ENCODE results near the gene COL25A1.
A peak's percentile ranks its signal among the peaks of the same experiment; 100 is the strongest.

COL25A1 gene

DNA sequence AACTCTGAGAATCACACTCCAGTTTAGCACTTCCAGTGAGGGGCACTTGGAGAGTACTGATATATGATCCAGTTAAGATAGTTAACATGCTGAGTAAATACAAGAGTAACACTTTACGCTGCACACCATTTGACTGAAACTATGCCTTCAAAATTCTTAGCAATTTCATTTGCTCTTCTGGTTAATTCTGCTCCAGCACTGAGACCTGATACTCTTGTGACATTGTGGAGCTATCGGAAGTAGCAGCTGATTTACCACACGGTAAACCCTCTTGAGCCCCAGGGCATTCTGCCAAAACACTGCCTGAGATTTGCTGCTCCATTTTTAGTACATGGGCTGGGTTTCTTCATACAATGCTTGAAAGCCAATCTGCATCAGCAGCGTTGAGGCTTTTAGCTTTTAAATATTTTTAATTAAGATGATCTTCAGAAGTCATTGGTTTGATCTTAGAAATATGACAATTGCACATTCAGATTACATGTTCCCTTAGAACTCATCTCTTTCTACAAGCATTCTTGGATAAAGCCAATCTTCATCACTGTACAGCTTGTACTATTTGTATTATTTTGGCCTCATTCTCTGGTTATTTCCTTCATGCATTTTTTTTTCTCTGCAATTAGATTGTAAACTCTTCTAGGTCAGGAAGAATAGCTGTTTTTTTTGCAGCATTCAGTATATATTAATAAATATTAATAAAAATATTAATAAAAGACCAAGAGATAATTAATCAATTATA, 471.8 kb downstream of the COL25A1 start:
- POLR2A ChIA-PET = no interaction called here
- CTCF ChIA-PET = no interaction called here
- no peak for TF ChIP-seq FOXK2 (IDR thresholded peaks at IDR 0.05)
- no peak for TF ChIP-seq ARNT (IDR thresholded peaks at IDR 0.05)
- TF ChIP-seq L3MBTL2 (conservative IDR thresholded peaks at IDR 0.05) = no peak
- TF ChIP-seq BHLHE40 (IDR thresholded peaks at IDR 0.05; ENCODE audit: borderline replicate concordance) = no peak
- no peak for TF ChIP-seq ZNF384 (IDR thresholded peaks at IDR 0.05)
- TF ChIP-seq ELF4 (IDR thresholded peaks at IDR 0.05) = no peak
- TF ChIP-seq FOXA1 (IDR thresholded peaks at IDR 0.05) = no peak
- TF ChIP-seq PKNOX1 (IDR thresholded peaks at IDR 0.05) = no peak
- DNase-seq (ENCODE audit: extremely low spot score) = peak; percentile 31

- POLR2A ChIA-PET = no interaction called here
- CTCF ChIA-PET = no interaction called here
- TF ChIP-seq LEF1 (IDR thresholded peaks at IDR 0.05; ENCODE audit: borderline replicate concordance) = no peak
- TF ChIP-seq PKNOX1 (IDR thresholded peaks at IDR 0.05) = peak; percentile 70
- no peak for DNase-seq (ENCODE audit: extremely low spot score)
Observed at GRCh38 chr4:108829966-108830492, 472.4 kb downstream of the COL25A1 start.

- POLR2A ChIA-PET = no interaction called here
Observed at GRCh38 chr4:108828620-108829019, 473.8 kb downstream of the COL25A1 start.

GRCh38 chr4:108825737-108826136, 476.7 kb downstream of the COL25A1 start:
- DNase-seq (ENCODE audit: extremely low spot score) = no peak
- POLR2A ChIA-PET = no interaction called here
- TF ChIP-seq FOXM1 (IDR thresholded peaks at IDR 0.05; ENCODE audit: borderline replicate concordance) = no peak
- TF ChIP-seq HDGF (IDR thresholded peaks at IDR 0.05; ENCODE audit: borderline replicate concordance) = no peak
- TF ChIP-seq BHLHE40 (IDR thresholded peaks at IDR 0.05; ENCODE audit: borderline replicate concordance) = no peak
- no peak for TF ChIP-seq ZNF384 (IDR thresholded peaks at IDR 0.05)
- TF ChIP-seq TARDBP (IDR thresholded peaks at IDR 0.05) = no peak
- CTCF ChIA-PET = no interaction called here

More at GRCh38 chr4:108828620-108829019, 473.8 kb downstream of the COL25A1 start:
- TF ChIP-seq FOXK2 (IDR thresholded peaks at IDR 0.05) = no peak
- TF ChIP-seq ARNT (IDR thresholded peaks at IDR 0.05) = no peak
- no peak for TF ChIP-seq ELF4 (IDR thresholded peaks at IDR 0.05)
- CTCF ChIA-PET = no interaction called here
- peak; percentile 20 for DNase-seq (ENCODE audit: extremely low spot score)

- CTCF ChIA-PET = no interaction called here
- POLR2A ChIA-PET = no interaction called here
- no peak for TF ChIP-seq SP1 (IDR thresholded peaks at IDR 0.05)
- no peak for TF ChIP-seq PKNOX1 (IDR thresholded peaks at IDR 0.05)
- no peak for TF ChIP-seq L3MBTL2 (conservative IDR thresholded peaks at IDR 0.05)
- TF ChIP-seq SUZ12 (IDR thresholded peaks at IDR 0.05) = no peak
- no peak for TF ChIP-seq ZNF384 (IDR thresholded peaks at IDR 0.05)
- no peak for TF ChIP-seq ELF4 (IDR thresholded peaks at IDR 0.05)
- TF ChIP-seq NFRKB (IDR thresholded peaks at IDR 0.05) = no peak
- no peak for TF ChIP-seq ARNT (IDR thresholded peaks at IDR 0.05)
- no peak for TF ChIP-seq TARDBP (IDR thresholded peaks at IDR 0.05)
- TF ChIP-seq BHLHE40 (IDR thresholded peaks at IDR 0.05; ENCODE audit: borderline replicate concordance) = no peak
- no peak for TF ChIP-seq HDGF (IDR thresholded peaks at IDR 0.05; ENCODE audit: borderline replicate concordance)
- TF ChIP-seq FOXA1 (IDR thresholded peaks at IDR 0.05) = no peak
- no peak for TF ChIP-seq FOXK2 (IDR thresholded peaks at IDR 0.05)
- TF ChIP-seq LEF1 (IDR thresholded peaks at IDR 0.05; ENCODE audit: borderline replicate concordance) = no peak
- no peak for DNase-seq (ENCODE audit: extremely low spot score)
Observed at GRCh38 chr4:108821351-108821930, 481.0 kb downstream of the COL25A1 start.

DNA sequence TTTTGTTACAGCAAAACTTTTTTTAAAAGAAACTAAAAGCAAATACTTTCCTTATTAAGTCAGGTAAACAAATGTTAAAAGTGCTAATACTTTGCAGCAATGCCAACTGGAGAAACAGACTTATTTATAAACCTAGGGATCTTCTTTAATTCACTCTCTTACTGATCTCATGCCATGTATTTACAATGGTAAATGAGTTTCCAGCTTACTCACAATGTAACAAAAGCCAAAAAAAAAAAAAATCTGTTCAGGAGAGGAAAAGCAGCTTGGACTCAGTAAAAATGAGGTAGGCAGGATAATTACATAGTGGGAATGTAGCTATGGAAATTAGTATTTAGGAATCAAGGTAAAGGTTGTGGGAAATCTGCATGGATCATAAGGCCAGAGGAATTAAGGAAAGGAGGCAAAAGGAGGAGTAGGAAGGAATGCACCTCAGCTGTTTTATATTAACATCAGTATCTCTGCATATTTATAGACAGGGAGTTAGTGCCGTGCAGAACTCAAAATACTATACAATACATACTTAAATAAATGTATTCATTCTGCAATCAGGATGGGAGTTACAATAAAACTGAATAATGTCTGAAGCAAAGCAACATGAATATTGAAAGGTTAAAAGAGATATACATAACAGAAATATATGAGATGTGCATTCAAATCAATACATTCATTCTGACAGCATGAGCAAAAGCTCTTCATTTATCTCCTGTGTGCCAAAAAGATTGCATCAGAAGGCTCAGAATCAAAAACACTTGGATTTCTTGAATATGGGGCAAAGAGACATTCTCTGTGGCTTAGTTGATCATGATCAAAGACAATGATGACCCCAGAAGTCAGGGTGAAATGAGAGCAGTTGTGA, 481.7 kb downstream of the COL25A1 start:
- no peak for DNase-seq (ENCODE audit: extremely low spot score)
- TF ChIP-seq ARNT (IDR thresholded peaks at IDR 0.05) = no peak
- TF ChIP-seq SP1 (IDR thresholded peaks at IDR 0.05) = no peak
- TF ChIP-seq PKNOX1 (IDR thresholded peaks at IDR 0.05) = no peak
- no peak for TF ChIP-seq SUZ12 (IDR thresholded peaks at IDR 0.05)
- no peak for TF ChIP-seq HDGF (IDR thresholded peaks at IDR 0.05; ENCODE audit: borderline replicate concordance)
- TF ChIP-seq NFRKB (IDR thresholded peaks at IDR 0.05) = no peak
- no peak for TF ChIP-seq LEF1 (IDR thresholded peaks at IDR 0.05; ENCODE audit: borderline replicate concordance)
- TF ChIP-seq TARDBP (IDR thresholded peaks at IDR 0.05) = no peak
- no peak for TF ChIP-seq FOXM1 (IDR thresholded peaks at IDR 0.05; ENCODE audit: borderline replicate concordance)
- TF ChIP-seq L3MBTL2 (conservative IDR thresholded peaks at IDR 0.05) = no peak
- TF ChIP-seq FOXA1 (IDR thresholded peaks at IDR 0.05) = no peak
- TF ChIP-seq FOXK2 (IDR thresholded peaks at IDR 0.05) = no peak
- no peak for TF ChIP-seq ZNF384 (IDR thresholded peaks at IDR 0.05)
- TF ChIP-seq BHLHE40 (IDR thresholded peaks at IDR 0.05; ENCODE audit: borderline replicate concordance) = no peak
- TF ChIP-seq ELF4 (IDR thresholded peaks at IDR 0.05) = no peak
- no peak for TF ChIP-seq CTBP1 (IDR thresholded peaks at IDR 0.05; ENCODE audit: borderline replicate concordance)
- POLR2A ChIA-PET = no interaction called here
- CTCF ChIA-PET = interaction anchor here (0.7 kb wide), 1 partner anchor 1391 kb away, joined by 4 read pairs; no protein-coding TSS in a partner anchor
